Esophagus muscularis mucosa (tissue), 3 donors: Measurements from ENCODE around the gene EIF3C.
"Not testable (repeated sequence)": the region's sequence is repeated elsewhere in the genome, so short reads cannot be mapped to it uniquely, and the experiment has no call there.

Experiments
- EP300 ChIP-seq: sonication (generic); formaldehyde crosslinking; IDR thresholded peaks from one replicate; pipeline ENCODE4 v1.6.1; 2017; ENCODE audit warnings: antibody characterized with exemption
- TF ChIP-seq, protein P1 (sequence below), 3 experiments: fragments of 200-600 bp in 2 of 3; fragments of 450-650 bp in 1 of 3; sonication (generic) in 2 of 3; IDR thresholded peaks; one replicate each; pipeline ENCODE4 v1.5.1; 2017 to 2019; ENCODE audit warnings: antibody characterized with exemption in 3 of 3, mild to moderate bottlenecking in 2 of 3, moderate library complexity in 1 of 3

DNA sequence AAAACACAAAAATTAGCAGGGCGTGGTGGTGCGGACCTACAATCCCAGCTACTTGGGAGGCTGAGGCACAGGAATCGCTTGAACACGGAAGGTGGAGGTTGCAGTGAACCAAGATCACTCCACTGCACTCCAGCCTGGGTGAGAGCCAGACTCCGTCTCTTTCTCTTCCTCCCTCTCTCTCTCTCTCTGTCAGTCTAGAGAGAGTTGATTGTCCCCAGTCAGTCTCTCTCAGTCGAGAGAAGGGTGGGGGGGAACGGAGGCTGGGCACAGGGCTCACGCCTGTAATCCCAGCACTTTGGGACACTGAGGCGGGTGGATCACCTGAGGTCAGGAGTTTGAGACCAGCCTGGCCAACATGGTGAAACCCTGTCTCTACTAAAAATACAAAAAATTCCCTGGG lies 30.0 kb downstream of the EIF3C start:
- TF ChIP-seq EP300 = not testable (repeated sequence)
- TF ChIP-seq, protein P1, sequence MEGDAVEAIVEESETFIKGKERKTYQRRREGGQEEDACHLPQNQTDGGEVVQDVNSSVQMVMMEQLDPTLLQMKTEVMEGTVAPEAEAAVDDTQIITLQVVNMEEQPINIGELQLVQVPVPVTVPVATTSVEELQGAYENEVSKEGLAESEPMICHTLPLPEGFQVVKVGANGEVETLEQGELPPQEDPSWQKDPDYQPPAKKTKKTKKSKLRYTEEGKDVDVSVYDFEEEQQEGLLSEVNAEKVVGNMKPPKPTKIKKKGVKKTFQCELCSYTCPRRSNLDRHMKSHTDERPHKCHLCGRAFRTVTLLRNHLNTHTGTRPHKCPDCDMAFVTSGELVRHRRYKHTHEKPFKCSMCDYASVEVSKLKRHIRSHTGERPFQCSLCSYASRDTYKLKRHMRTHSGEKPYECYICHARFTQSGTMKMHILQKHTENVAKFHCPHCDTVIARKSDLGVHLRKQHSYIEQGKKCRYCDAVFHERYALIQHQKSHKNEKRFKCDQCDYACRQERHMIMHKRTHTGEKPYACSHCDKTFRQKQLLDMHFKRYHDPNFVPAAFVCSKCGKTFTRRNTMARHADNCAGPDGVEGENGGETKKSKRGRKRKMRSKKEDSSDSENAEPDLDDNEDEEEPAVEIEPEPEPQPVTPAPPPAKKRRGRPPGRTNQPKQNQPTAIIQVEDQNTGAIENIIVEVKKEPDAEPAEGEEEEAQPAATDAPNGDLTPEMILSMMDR (IDR thresholded peaks at IDR 0.05) = not testable (repeated sequence)
